ENCODE measurements around the gene HIRA.

GRCh38 chr22:19464546-19464945 is 33.0 kb upstream of the HIRA start:
- TF ChIP-seq POLR2A (IDR thresholded peaks at IDR 0.05; ENCODE audit: control extremely low read depth in 1 of 2, low read depth in 2 of 2, low read length in 2 of 2): no peak
- no peak for TF ChIP-seq KDM1A (IDR thresholded peaks at IDR 0.05; ENCODE audit: borderline replicate concordance, low read length)
- TF ChIP-seq MAFK (IDR thresholded peaks at IDR 0.05; ENCODE audit: low read depth, low read length): no peak
